Glomerular visceral epithelial cell (primary cell): ENCODE measurements around the gene FBXO34.
A peak's percentile ranks its signal among the peaks of the same experiment; 100 is the strongest.
"Not testable (repeated sequence)": the region's sequence is repeated elsewhere in the genome, so short reads cannot be mapped to it uniquely, and the experiment has no call there.

Source experiments
- DNase-seq: peaks from one replicate; pipeline ENCODE4 v3.0.0-alpha.2; 2016; ENCODE audit errors: extremely low spot score

Gene FBXO34

GRCh38 chr14:55348766-55349453, 77.7 kb downstream of the FBXO34 start:
- no peak for DNase-seq

- DNase-seq, result peak; percentile 44
Observed at GRCh38 chr14:55349565-55349964, 78.3 kb downstream of the FBXO34 start.

GRCh38 chr14:55350461-55350860, 79.2 kb downstream of the FBXO34 start:
- no peak for DNase-seq

GRCh38 chr14:55351111-55351510, 79.9 kb downstream of the FBXO34 start:
- DNase-seq, result no peak

GRCh38 chr14:55352201-55352600, 81.0 kb downstream of the FBXO34 start:
- DNase-seq, result no peak

GRCh38 chr14:55353686-55354467, 82.7 kb downstream of the FBXO34 start:
- no peak for DNase-seq

- peak; percentile 56 for DNase-seq
Observed at GRCh38 chr14:55354500-55354899, 83.3 kb downstream of the FBXO34 start.

- no peak for DNase-seq
Observed at GRCh38 chr14:55355922-55356321, 84.7 kb downstream of the FBXO34 start.

- DNase-seq, result no peak
Observed at GRCh38 chr14:55356913-55357312, 85.7 kb downstream of the FBXO34 start.

- no peak for DNase-seq
Observed at GRCh38 chr14:55359307-55359706, 88.1 kb downstream of the FBXO34 start.

- DNase-seq, result no peak
Observed at GRCh38 chr14:55361190-55361589, 90.0 kb downstream of the FBXO34 start.

- DNase-seq, result no peak
Observed at GRCh38 chr14:55366271-55366670, 95.0 kb downstream of the FBXO34 start.

- no peak for DNase-seq
Observed at GRCh38 chr14:55370883-55371455, 99.7 kb downstream of the FBXO34 start.

GRCh38 chr14:55372423-55372822, 101.2 kb downstream of the FBXO34 start:
- DNase-seq, result no peak

GRCh38 chr14:55372825-55373224, 101.6 kb downstream of the FBXO34 start:
- DNase-seq, result no peak

GRCh38 chr14:55373784-55374705, 102.8 kb downstream of the FBXO34 start:
- DNase-seq, result peak; percentile 37

GRCh38 chr14:55374771-55375170, 103.5 kb downstream of the FBXO34 start:
- DNase-seq, result no peak

- no peak for DNase-seq
Observed at GRCh38 chr14:55377236-55377635, 106.0 kb downstream of the FBXO34 start.

- no peak for DNase-seq
Observed at GRCh38 chr14:55381040-55381439, 109.8 kb downstream of the FBXO34 start.

- no peak for DNase-seq
Observed at GRCh38 chr14:55381561-55381960, 110.3 kb downstream of the FBXO34 start.

- no peak for DNase-seq
Observed at GRCh38 chr14:55382483-55382882, 111.3 kb downstream of the FBXO34 start.

- DNase-seq, result not testable (repeated sequence)
Observed at GRCh38 chr14:55383056-55383466, 111.8 kb downstream of the FBXO34 start.
